IPS-NIHi7 (cell line): Measurements from ENCODE around the gene DHRS12.

Source experiments
- DNase-seq: peaks from one replicate; pipeline ENCODE4 v3.0.0; 2012; ENCODE audit warnings: mixed read lengths; ENCODE audit errors: extremely low spot score

DHRS12 gene

GRCh38 chr13:51811046-51811445, 7.1 kb upstream of the DHRS12 start:
- DNase-seq: no peak

GRCh38 chr13:51808811-51809210, 4.8 kb upstream of the DHRS12 start:
- DNase-seq: no peak

- DNase-seq: no peak
Observed at GRCh38 chr13:51807041-51807440, 3.1 kb upstream of the DHRS12 start.

GRCh38 chr13:51806566-51806965, 2.6 kb upstream of the DHRS12 start:
- DNase-seq: no peak

GRCh38 chr13:51805925-51806324, 2.0 kb upstream of the DHRS12 start:
- no peak for DNase-seq

GRCh38 chr13:51805313-51805712, 1.4 kb upstream of the DHRS12 start:
- DNase-seq: no peak

GRCh38 chr13:51804295-51805172, 571 bp upstream of the DHRS12 start:
- no peak for DNase-seq

- peak; percentile 47 for DNase-seq
Observed at GRCh38 chr13:51802631-51803418, 1.1 kb downstream of the DHRS12 start.

- no peak for DNase-seq
Observed at GRCh38 chr13:51801631-51802099, 2.3 kb downstream of the DHRS12 start.

- DNase-seq: no peak
Observed at GRCh38 chr13:51800486-51800885, 3.5 kb downstream of the DHRS12 start.

GRCh38 chr13:51799261-51799660, 4.7 kb downstream of the DHRS12 start:
- DNase-seq: no peak

- DNase-seq: peak; percentile 77
Observed at GRCh38 chr13:51797664-51798488, 6.1 kb downstream of the DHRS12 start.

- DNase-seq: no peak
Observed at GRCh38 chr13:51796546-51796945, 7.4 kb downstream of the DHRS12 start.

GRCh38 chr13:51795419-51795818, 8.5 kb downstream of the DHRS12 start:
- no peak for DNase-seq

GRCh38 chr13:51794964-51795363, 9.0 kb downstream of the DHRS12 start:
- no peak for DNase-seq

GRCh38 chr13:51793570-51794271, 10.2 kb downstream of the DHRS12 start:
- DNase-seq: no peak

- DNase-seq: no peak
Observed at GRCh38 chr13:51786425-51787265, 17.3 kb downstream of the DHRS12 start.

GRCh38 chr13:51785712-51786424, 18.1 kb downstream of the DHRS12 start:
- DNase-seq: no peak

- DNase-seq: no peak
Observed at GRCh38 chr13:51784097-51784496, 19.9 kb downstream of the DHRS12 start.
